Measurements from ENCODE around the gene NLRC5.

DNA sequence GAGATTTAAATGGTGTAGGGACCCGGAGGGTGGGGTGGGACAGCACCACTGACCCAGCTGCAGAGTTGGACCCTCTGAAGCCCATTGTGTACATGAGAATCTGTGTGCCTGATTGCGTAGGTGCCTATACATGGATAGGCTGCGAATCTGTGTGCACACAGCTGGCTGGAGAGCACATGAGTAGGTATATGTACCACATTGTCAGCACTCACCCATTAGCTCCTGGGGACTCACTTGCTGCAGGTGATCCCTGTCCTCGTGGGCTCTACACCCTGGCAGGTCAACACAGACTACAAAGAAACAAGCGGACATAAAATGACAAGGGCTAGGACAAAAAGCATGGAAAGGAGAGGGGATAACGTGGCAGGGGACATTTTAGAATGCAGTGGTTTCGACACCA lies 38.9 kb upstream of the NLRC5 start:
- TF ChIP-seq POLR2A (IDR thresholded peaks at IDR 0.05), result no peak
- TF ChIP-seq, protein P1, sequence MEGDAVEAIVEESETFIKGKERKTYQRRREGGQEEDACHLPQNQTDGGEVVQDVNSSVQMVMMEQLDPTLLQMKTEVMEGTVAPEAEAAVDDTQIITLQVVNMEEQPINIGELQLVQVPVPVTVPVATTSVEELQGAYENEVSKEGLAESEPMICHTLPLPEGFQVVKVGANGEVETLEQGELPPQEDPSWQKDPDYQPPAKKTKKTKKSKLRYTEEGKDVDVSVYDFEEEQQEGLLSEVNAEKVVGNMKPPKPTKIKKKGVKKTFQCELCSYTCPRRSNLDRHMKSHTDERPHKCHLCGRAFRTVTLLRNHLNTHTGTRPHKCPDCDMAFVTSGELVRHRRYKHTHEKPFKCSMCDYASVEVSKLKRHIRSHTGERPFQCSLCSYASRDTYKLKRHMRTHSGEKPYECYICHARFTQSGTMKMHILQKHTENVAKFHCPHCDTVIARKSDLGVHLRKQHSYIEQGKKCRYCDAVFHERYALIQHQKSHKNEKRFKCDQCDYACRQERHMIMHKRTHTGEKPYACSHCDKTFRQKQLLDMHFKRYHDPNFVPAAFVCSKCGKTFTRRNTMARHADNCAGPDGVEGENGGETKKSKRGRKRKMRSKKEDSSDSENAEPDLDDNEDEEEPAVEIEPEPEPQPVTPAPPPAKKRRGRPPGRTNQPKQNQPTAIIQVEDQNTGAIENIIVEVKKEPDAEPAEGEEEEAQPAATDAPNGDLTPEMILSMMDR (IDR thresholded peaks at IDR 0.05), result no peak

Data from tibial nerve (tissue), 3 donors.